Posterior vena cava (tissue), 2 donors: Measurements from ENCODE around the gene DISP2. TPM values are rescaled to one million over a fixed set of nuclear protein-coding genes. Genes with fewer than 3 reads are reported as not detected.

ENCODE experiments used
- DNase-seq: peaks from one replicate; pipeline ENCODE4 v3.0.0-alpha.2; 2020; ENCODE audit warnings: low spot score
- intact Hi-C, 2 donors: fragments of 100-400 bp; cut with DNase I; formaldehyde crosslinking; loops; one replicate each; pipeline versions ENCODE4 v1.14.1 to v1.14.2; 2022 to 2023
- total RNA-seq, 2 donors: library from RNA; stranded (reverse); fragmentation: NEBNext Ultra II Directional; extraction: Animal tissue kit (Norgen Biotek cat#: 25700); gene quantifications; one replicate each; pipeline ENCODE4 v1.2.1, GENCODE V29; 2021
- donor health status: DM: yes; HTN: yes; CAD: no.
- donor health status: DM: yes; HTN: yes; CAD: no.

The DISP2 gene
- total RNA-seq, 2 donors from 2014 or later, result 0.05 to 0.32 TPM

DNA sequence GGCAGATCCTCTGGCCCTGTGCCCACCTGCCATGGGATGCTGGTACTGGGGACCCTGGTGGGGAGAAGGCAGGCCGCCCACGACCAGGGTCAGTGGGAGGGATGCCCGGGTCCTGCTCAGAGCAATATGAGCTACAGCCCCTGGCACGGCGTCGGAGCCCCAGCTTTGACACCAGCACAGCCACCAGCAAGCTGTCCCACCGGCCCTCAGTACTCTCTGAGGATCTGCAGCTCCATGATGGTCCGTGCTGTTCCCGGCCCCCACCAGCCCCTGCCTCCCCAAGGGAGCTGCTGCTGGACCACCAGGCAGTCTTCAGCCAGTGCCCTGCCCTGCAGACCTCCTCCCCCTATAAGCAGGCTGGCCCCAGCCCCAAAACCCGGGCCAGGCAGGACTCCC is 11.5 kb downstream of the DISP2 start:
- intact Hi-C loops, result no loop called here
- no peak for DNase-seq

DNA sequence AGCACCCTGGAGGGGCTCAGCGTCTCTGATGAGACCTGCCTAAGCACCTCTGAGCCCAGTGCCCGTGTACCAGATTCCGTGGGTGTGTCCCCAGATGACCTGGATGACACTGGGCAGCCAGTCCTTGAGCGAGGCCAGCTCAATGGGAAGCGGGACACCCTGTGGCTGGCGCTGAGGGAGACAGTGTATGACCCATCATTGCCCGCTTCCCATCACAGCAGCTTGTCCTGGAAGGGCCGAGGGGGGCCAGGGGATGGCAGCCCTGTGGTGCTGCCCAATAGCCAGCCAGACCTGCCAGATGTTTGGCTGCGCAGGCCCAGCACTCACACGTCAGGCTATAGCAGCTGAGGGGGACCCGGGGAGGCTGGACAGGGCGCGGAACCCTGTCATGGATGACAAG is 12.0 kb downstream of the DISP2 start:
- intact Hi-C loops, result no loop called here
- no peak for DNase-seq

DNA sequence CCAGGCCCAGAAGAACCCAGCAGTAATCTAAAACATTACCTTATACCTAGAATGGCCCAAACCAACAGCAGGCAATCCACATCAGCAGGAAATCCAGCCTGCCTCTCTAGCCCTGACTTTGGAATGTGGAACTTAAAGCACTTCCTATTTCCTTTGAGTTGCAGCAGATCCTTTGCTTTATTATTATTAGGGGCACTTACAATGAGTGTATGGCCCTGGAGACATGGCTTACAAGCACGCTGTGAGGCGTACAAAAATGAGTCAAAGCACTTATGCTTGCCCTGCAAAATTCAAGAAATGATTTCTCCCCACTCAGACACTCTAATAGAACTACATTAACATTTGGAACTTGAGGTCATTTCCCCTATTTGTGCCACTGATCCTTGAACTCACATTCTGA is 15.0 kb downstream of the DISP2 start:
- no peak for DNase-seq
- intact Hi-C loops, result no loop called here

DNA sequence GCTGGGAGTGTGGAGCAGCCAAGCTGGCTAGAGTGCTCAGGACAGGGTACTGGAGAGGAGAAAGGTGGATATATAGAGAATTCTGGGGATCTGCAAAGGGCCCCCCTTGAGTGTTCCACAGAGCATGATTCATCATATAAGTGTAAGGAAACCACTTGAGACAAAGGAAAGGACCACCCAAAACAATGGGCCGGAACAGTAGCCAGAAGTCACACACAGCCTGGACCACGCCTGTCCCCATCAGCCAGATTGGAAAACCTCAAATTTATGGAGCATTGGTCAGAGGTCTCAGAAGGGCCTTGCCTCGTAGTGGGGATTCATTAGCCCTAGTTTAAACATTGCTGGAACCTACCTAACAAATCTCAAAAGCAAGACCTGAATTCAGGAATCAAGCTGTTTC is 19.6 kb downstream of the DISP2 start:
- intact Hi-C loops, result no loop called here
- no peak for DNase-seq

DNA sequence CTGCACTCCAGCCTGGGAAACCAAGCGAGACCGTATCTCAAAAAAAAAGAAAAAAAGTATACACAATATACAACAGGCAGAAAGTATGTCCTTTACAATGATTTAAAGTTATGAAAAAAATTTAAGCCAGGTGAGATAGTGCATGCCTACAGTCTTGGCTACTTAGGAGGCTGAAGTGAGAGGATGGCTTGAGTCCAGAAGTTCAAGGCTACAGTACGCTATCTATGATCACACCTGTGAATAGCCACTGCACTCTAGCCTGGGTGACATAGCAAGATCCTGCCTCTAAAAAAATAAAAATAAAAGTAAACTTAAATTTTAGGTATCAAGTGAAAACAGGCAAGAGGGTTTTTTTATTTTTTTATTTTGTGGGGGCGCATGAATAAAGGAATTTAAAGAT is 21.4 kb downstream of the DISP2 start:
- DNase-seq, result no peak
- intact Hi-C loops, result no loop called here

DNA sequence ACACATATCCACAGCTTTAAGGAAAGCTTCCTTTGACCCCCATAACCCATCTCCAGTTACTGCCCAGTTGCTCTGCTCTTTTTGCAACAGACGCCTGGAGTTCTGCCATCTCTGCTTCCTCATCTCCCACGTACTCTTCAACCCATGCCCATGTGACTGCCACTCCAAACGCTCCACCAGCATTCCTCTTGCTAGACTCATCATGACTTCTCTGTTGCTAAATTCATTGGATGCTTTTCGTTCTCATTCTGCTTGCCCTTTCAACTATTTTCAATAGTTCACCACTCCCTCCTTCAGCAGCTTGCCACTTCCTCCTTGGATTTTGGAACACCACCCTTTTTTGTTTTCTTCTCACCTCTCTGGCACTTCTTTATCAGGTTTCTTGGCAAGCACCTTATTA is 21.8 kb downstream of the DISP2 start:
- intact Hi-C loops, result no loop called here
- DNase-seq, result peak; percentile 88

DNA sequence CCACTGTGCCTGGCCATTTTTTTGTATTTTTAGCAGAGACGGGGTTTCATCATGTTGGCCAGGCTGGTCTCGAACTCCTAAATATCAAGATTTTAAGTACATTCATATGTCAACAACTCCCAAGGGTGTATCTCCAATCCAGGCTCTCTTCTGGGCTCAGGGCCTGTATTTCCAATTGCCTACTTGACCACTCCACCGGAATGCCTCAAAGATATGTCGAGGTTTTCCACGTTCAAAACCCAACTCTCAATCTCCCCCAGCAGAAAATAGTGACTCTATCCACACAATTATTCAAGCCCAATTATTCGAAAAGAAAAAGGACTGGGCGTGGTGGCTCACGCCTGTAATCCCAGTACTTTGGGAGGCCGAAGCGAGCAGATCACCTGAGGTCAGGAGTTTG is 22.6 kb downstream of the DISP2 start:
- intact Hi-C loops, result no loop called here

DNA sequence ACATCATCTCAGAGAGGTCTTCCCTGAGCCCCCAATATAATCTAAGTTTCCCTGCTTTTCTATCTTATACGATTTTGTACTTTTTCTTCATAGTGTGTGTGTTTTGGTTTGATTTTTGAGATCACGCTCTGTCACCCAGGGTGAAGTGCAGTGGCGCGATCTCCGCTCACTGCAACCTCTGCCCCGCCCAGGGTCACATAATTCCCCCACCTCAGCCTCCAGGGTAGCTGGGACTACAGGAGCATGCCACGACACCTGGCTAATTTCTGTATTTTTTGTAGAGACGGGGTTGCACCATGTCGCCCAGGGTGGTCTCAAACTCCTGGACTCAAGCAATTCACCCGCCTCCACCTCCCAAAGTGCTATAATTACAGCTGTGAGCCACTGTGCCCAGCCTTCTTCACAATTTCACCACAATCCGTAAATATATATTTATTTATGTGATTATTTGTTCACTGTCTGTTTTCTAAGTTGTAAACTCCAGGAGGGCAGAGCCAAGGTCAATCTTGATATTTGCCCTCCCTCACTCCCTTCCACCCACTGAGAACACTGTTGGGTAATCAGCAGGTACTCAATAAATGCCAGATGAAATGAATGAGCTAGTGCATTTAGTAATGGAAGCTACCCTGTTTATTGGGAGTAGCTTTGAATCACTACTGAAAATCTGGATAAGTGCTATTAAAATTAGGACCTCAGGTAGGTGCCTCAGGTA is 24.0 kb downstream of the DISP2 start:
- no peak for DNase-seq
- intact Hi-C loops, result no loop called here

More for the DNA sequence above, 22.6 kb downstream of the DISP2 start:
- DNase-seq, result no peak

DNA sequence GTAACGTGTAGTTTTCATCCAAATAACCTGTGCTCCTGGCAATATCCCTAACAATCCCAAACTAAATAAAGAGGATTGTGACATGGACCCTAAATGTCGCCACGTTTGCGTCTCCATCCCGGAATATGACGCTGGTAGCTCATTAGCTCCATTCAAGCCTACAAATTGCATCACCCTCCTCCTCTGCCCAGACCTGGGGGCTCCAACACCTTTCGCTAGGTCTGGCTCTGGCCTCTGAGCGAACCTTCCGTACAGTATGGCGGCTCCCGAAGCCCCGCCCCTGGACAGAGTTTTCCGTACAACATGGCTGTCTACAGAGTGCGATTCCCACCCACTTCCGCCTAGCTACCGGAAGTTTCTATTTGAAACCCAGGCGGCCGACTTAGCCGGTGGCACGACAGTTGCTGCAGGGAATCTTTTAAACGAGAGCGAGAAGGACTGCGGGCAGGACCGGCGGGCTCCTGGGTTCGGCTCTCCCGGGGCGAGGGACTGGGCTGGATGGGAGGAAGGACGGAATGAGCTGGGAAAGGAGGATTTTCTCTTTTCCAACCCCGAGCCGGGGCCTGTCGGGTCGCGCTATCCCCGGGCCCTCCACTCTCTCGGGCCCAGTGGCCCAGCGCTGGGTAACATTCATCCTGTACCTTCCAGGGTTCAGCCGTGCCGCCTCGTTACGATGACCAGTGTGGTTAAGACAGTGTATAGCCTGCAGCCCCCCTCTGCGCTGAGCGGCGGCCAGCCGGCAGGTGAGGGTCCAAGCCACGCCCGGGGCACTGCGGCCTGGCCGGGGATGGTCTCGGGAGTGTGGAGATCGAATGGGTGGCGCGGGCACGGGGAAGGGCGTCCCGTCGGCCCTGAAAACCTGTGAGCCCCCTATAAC is 24.8 kb downstream of the DISP2 start, which contains the start of gene KNSTRN:
KNSTRN (plus strand) TSS at position 142 of the 877 bp plus-strand sequence; CDS start at position 257, 115 bp downstream.
- intact Hi-C loops, result no loop called here
- DNase-seq, result peak; percentile 95

DNA sequence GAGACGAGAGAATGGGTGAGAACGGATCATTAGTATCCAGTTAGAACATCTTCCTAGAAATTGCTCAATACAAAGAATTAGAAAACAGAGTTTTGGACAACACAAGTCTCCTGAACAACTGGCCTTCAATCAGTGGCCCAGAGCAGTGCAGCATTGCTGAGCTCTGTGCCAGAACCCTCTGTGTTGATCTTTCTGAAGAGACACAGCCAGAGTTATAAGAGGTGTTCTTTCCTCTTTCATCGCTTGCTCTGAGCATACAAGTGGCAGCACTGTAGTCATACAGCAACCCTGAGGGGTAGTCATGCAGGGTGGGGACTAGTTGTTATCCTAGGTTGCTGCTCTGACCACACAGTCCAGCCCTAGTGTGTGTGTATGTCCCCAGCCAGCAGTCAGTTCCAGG is 28.5 kb downstream of the DISP2 start:
- intact Hi-C loops, result loop anchor here in 1 of 2 donors (5.0 kb wide), 1 partner anchor 1531 kb away; no protein-coding TSS in a partner anchor
- DNase-seq, result no peak

DNA sequence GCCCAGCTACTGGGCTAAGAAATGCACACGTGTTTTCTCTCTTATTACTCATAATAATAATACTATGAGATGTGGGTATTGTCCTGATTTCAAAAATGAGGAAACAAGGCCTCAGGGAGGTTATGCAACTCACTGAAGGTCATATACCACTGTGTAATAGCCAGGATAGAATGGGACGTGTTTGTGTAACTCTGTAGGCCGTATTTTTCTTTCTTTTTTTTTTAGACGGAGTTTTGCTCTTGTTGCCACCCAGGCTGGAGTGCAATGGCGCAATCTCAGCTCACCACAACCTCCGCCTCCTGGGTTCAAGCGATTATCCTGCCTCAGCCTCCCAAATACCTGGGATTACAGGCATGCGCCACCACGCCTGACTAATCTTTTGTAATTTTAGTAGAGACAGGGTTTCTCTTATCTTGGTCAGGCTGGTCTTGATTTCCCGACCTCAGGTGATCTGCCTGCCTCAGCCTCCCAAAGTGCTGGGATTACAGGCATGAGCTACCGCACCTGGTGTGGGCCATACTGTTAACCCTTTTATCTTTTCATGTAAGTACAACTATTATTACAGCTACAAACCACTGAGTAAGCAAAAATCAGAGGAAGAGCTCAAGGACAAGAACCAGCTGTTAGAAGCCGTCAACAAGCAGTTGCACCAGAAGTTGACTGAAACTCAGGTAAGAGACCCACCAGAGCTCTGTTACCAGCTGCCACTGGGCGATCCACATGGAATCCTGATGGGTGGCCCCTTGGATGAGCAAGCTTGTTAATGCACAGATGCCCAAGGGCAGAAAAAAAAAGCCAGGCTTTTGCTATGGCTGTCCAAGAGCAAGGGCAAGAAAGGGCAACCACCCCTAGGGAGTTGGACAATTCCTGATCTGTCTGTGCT is 31.2 kb downstream of the DISP2 start:
- DNase-seq, result no peak

DNA sequence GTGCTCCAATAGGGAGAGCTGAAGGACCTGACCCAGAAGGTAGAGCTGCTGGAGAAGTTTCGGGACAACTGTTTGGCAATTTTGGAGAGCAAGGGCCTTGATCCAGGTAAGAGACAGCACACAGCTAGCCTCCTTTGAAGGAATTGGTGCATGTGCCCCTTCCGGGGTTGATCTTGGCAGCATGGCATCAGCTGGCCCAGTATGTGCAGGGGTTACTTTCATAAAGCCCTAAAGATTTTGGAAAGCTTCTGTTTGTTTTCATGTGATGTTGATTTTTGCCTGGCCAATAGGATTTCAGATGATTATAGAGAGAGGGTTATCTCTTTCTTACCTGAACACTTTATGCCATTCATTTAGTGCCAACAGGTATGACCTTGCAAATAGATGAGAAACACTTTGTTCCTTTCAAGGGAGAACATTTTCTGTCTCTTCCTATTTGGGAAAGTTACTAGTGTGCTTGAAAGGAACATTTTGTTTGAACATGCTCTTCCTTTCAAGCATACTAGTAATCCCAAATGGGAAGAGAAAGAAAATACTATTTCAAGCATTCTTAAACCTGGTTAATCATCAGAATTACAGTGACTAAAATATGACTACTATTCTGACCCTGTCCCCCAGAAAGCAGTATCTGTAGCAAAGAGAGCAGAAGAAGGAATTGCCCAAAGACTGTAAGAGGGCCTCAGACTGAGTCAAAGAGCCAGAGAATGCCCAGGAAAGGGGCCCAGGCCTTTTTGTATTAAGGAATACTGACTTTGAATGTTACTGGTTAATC is 32.0 kb downstream of the DISP2 start:
- intact Hi-C loops, result loop anchor here in 1 of 2 donors (5.0 kb wide), 1 partner anchor 1527 kb away; no protein-coding TSS in a partner anchor
- DNase-seq, result no peak

More for the DNA sequence above, 31.2 kb downstream of the DISP2 start:
- intact Hi-C loops, result loop anchor here in 1 of 2 donors (5.0 kb wide), 1 partner anchor 1528 kb away; no protein-coding TSS in a partner anchor

DNA sequence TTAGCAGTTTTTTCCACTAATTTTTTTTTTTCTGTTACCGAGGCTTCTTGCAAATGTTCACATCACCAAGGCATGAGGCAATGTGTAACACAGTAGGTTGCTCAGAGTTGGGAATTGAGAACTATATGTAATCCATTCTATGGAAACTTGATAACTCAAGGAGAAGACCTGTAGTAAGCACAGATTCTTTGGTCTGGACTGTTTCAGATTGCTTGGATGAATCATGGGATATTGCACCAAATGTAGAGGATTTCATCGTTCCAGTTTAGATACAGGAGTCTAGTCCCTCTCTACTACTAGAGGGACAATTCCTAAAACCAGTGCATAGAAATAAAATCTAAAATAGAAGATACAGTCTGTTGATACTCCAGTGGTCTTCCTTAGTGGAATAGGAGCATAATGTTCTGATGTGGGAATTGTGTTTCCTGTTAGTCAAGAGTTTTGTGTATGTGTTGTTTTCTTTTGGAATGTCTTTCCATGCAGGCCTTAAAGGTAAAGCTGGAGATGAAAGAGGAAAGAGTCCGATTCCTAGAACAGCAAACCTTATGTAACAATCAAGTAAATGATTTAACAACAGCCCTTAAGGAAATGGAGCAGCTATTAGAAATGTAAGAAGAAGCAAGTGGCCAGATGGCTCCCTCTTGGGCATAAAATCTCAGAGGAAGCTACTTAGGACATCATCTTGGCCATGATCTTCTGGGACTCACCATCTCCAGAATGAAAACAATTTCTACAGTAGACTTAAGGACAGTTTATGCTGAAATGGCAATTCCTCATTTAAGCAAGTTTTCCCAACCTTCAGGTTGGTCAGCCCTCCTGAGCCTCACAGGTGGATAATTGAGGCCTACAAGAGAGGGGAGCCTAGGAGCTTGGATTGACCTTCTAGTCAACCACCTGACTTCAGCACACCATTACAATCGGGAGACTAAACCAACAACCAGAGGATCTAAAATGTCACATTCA is 35.2 kb downstream of the DISP2 start:
- DNase-seq, result no peak
- intact Hi-C loops, result no loop called here

DNA sequence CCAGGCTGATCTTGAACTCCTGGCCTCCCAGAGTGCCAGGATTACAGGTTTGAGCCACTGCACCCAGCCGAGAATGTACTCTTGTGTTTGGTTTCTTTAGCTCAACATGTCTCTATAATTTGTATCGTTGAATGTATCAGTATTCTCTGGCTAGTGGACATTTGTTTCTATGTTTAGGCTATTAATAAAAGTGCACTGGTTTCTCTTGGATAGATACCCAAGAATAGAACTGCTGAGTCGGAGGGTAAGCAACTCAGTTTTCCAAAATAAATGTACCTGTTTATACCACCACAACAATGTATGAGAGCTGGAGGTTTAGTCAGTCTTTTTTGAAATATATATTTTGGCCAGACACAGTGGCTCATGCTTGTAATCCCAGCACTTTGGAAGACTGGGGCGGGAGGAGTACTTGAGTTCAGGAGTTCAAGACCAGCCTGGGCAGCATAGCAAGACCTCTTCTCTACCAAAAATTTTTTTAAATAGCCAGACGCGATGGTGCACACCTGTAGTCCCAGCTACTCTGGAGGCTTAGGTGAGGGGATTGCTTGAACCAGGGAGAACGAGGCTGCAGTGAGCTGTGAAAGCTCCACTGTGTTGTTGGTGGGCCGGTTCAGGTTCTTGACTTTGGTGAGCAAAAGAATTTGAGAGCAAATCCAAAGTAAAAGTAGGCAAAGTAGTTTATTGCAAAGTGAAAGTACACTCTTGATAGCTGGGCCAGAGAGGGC is 39.8 kb downstream of the DISP2 start:
- intact Hi-C loops, result no loop called here
- no peak for DNase-seq

DNA sequence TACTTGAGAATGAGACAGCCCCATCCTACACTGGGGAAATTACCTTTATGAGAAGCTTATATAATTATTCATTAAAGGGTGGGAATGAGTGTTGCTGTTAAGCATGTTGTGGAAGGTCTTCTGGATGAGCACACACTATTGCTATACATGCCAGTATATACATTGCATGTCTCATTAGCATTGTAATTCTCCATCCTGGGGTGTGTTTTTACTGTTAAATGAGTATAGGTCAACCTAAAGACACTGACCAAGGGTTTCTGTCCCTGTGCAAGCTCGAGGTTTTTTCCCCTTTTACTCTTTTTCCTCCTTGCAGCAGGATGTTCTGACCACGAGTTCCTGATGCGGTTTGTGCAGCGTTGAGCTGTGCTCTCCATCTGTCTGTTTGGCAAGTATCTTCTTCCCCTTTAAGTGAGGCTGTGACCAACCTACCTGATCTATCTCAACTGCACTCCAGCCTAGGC is 40.4 kb downstream of the DISP2 start:
- intact Hi-C loops, result no loop called here
- DNase-seq, result no peak

DNA sequence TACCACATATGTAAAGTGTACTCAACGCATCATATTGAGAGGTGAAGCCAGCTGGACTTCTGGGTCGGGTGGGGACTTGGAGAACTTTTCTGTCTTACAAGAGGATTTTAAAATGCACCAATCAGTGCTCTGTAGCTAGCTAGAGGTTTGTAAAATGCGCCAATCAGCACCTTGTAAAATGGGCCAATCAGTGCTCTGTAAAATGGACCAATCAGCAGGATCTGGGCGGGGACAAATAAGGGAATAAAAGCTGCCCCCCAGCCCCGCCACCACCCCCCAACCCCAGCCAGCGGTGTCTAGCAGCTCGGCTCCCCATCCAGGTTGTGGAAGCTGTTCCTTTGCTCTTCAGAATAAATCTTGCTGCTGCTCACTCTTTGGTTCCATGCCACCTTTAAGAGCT is 41.4 kb downstream of the DISP2 start:
- DNase-seq, result no peak
- intact Hi-C loops, result no loop called here
